Fibroblast of lung (primary cell): ENCODE measurements around the gene OCA2.

Source experiments
- CTCF ChIP-seq, 2 donors: IDR thresholded peaks in 1 of 2; conservative IDR thresholded peaks in 1 of 2; 1 replicate in 1 of 2; 2 replicates in 1 of 2; pipeline ENCODE4 v1.5.1; 2011 to 2012; ENCODE audit warnings: low read length in 2 of 2, control low read depth in 1 of 2, inconsistent platforms in 1 of 2, low read depth in 1 of 2, mild to moderate bottlenecking in 1 of 2
- EZH2 ChIP-seq: IDR thresholded peaks from 2 replicates; pipeline ENCODE4 v1.5.1; 2012; ENCODE audit warnings: low read length, control low read depth, mild to moderate bottlenecking; ENCODE audit errors: missing control alignments

- TF ChIP-seq CTCF (conservative IDR thresholded peaks at IDR 0.05 in 1 of 2, IDR thresholded peaks at IDR 0.05 in 1 of 2; ENCODE audit: low read depth in 1 of 2, low read length in 2 of 2), result no peak
- no peak for TF ChIP-seq EZH2
These were observed 34.2 kb upstream of the OCA2 start for GRCh38 chr15:28133281-28133680.
